ENCODE data around the gene DIPK1B.

DNA sequence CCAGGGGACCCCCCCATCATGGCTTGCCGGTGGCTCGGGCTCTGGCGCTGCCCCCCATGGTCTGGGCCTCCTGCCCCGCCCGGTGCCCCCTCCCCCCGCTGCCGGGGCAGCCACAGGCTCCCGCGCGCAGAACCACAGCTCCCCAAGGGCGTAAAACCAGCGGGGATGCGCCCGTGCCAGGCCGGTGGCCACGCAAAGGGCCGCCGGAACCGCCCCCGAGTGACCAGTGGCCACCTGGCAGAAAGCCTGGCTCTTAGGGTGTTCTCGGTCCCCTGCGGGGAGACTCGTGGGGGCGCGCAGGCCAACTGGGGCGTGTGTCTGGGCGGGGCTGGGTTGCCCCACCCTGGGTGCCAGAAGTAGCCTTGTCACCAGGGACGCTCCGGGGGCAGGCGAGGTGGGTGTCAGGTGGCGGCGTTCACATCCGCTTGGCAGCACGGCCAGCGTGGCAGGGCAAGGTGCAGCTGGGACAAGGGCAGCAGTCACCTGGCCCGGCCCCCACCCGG is 24.6 kb upstream of the DIPK1B start:
- TF ChIP-seq, protein P1, sequence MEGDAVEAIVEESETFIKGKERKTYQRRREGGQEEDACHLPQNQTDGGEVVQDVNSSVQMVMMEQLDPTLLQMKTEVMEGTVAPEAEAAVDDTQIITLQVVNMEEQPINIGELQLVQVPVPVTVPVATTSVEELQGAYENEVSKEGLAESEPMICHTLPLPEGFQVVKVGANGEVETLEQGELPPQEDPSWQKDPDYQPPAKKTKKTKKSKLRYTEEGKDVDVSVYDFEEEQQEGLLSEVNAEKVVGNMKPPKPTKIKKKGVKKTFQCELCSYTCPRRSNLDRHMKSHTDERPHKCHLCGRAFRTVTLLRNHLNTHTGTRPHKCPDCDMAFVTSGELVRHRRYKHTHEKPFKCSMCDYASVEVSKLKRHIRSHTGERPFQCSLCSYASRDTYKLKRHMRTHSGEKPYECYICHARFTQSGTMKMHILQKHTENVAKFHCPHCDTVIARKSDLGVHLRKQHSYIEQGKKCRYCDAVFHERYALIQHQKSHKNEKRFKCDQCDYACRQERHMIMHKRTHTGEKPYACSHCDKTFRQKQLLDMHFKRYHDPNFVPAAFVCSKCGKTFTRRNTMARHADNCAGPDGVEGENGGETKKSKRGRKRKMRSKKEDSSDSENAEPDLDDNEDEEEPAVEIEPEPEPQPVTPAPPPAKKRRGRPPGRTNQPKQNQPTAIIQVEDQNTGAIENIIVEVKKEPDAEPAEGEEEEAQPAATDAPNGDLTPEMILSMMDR (IDR thresholded peaks at IDR 0.05) = no peak
- no peak for TF ChIP-seq POLR2A (IDR thresholded peaks at IDR 0.05)
